ENCODE data around the gene CARM1. TPM values are rescaled to one million over a fixed set of nuclear protein-coding genes. Genes with fewer than 3 reads are reported as not detected.

The CARM1 gene
- 27.1 TPM for total RNA-seq

DNA sequence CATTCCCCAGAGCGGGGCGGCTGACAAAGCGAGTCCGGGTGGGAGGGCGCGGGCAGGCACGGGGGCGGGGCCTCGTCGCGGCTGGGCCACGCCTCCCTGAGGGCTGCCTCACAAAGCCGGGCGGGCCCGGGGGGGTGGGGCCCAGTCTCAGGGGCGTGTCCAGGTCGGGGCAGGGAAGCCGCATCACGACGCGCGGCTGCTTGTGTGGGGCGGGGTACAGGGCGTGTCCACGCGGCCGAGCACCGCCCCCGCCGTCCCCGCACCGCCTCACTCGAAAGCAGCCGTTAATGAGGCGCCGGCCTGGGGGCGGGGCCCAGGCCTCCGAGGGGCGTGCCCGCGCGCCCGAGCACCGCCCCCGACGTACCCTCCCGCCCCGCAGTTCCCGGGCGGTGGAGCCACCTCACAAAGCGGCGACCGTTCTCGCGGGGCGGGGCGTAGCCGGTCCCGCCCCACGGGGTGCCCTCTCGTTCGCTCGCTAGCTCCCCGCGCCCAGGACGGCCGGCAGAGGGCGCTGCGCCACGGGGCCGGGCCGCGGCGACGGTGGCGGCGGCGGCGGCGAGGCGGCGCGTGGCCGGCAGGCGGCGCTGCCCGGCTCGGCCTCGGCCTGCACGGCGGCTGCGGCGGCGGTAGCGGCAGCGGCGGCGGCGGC, at the start of gene CARM1:
Gene CARM1 (plus strand): TSS at position 599 of the 649 bp plus-strand sequence. CDS start 150 bp downstream, outside the sequence.

DNA sequence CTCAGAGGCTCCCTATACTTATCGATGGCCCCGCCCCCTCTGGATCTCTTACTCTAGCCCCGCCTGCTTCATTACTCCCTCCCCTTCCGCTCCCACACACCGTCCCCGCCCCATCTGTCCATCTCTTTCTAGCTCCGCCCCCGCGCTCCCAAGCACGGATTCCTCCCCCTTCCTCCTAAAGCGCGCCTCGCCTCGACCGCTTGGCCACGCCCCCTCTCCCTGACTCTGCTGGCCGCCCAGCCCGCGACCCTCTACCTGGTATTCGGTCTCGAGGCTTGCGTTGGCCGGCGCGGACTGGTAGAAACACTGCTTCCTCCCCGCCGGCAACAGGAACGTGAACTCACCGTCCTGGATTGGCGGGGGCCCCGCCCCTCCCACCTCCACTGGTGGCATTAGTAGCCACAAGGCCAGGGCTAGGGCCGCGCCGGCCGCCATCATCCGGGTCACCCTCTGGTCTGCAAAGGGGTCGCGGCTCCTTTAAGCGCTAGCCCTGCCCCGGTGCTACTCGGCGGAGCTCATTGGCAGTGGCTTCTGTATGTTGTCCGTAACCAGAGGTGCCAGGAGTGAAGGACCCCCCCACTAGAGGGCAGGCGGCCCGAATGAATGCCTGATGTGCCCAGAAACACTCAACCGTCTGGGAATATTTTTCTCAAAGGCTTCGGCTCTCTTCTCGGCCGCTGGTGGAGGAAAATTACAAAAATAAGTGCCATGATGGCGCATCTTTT, 35.4 kb upstream of the CARM1 start, which contains the start of gene TMED1:
Gene TMED1 (minus strand): TSS at position 459 of the 725 bp plus-strand sequence. CDS start 21 bp downstream, at position 438.

GRCh38 chr19:10848230-10848856, 23.0 kb upstream of the CARM1 start, which contains the start of gene C19orf38:
TSS of gene C19orf38 (plus strand) at chr19:10848415. CDS start at chr19:10848509, 94 bp downstream.

GRCh38 chr19:10928563-10929401, 57.4 kb downstream of the CARM1 start, which contains the start of the genes TIMM29 and YIPF2:
TSS of gene TIMM29 (plus strand) at chr19:10928811. CDS start at chr19:10928823, 12 bp downstream.
TSS of gene YIPF2 (minus strand) at chr19:10928639. CDS start at chr19:10928410, 229 bp downstream.

DNA sequence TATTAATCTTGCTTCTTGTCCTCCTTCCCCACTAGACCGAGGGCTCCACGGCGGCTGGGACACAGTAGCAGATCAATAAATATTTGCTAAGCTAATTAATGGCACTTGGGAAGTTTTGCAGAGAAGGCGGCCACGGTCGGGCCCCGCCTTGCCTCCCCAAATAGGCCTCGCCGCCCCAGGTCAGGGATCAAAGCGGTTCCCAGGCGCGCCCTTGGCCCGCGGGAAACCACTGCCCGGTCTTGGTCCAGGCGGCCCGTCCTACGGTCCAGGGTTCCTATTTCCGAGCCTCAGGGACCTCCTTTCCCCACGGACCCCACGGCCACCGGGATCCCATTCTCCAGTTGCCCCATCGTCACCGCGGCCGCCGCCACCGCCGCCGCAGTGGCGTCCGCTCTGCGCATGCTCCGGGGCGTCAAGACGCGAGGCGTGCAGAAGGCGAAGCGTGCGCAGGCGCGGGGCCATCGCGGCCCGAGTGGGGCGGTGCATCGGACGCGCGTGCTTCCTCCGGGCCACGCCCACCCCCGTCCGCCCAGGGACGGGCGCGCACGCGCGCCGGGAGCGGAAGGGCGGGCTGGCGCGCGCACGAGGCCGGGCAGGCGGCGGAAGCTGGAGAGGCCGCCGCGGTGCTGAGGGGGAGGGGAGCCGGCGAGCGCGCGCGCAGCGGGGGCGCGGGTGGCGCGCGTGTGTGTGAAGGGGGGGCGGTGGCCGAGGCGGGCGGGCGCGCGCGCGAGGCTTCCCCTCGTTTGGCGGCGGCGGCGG, 89.1 kb downstream of the CARM1 start, which contains the start of gene SMARCA4:
Gene SMARCA4 (plus strand): TSS at position 717 of the 759 bp plus-strand sequence. CDS start 23,122 bp downstream, outside the sequence.

Other genes starting within 250 kb of the CARM1 start
- gene SLC44A2, start 246.0 kb upstream of the CARM1 start, total RNA-seq: 77.6 TPM
- 262 TPM for gene ILF3, start 217.2 kb upstream of the CARM1 start, total RNA-seq
- 42.2 TPM for gene QTRT1, start 170.1 kb upstream of the CARM1 start, total RNA-seq
- gene DNM2, start 153.5 kb upstream of the CARM1 start, total RNA-seq: 109 TPM
- 34.1 TPM for gene TMED1, start 35.3 kb upstream of the CARM1 start, total RNA-seq
- 5.6 TPM for gene C19orf38, start 23.1 kb upstream of the CARM1 start, total RNA-seq
- 53.3 TPM for gene YIPF2, start 57.1 kb downstream of the CARM1 start, total RNA-seq
- 44.3 TPM for gene TIMM29, start 57.3 kb downstream of the CARM1 start, total RNA-seq
- gene SMARCA4, start 89.5 kb downstream of the CARM1 start, total RNA-seq: 160 TPM
- 28.2 TPM for gene LDLR, start 217.9 kb downstream of the CARM1 start, total RNA-seq